ENCODE measurements around the gene NTM. TPM values are rescaled to one million over a fixed set of nuclear protein-coding genes. Genes with fewer than 3 reads are reported as not detected.

NTM gene
- total and polyA plus RNA-seq, 2 of the 8 experiments (the other 6 are each of a cell fraction or from before 2014, with no cell fraction given): 13.4 to 20.0 TPM

DNA sequence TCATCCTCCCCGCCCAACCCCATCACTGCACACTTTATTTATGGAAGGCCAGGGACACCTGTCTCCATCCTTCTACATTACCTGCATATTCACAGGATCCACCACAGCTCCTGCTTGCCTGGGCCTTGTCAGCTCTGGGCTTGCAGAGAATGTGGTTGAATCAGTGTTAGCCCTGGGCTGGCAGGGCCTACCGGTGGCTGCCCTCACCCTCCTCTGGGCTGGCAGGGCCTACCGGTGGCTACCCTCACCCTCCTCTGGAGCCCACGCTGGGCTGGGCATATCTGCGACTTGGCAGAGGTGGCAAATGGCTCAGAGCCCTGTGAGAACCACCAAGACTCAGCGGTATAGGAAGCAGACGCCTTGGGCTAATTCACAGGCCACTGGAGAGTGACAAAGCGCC is 300.9 kb downstream of the NTM start (continued):
- no peak for TF ChIP-seq CHD7 (IDR thresholded peaks at IDR 0.05; ENCODE audit: insufficient replicate concordance, low read length)
- no peak for TF ChIP-seq SP1 (IDR thresholded peaks at IDR 0.05; ENCODE audit: low read depth, low read length)
- TF ChIP-seq JUND (IDR thresholded peaks at IDR 0.05; ENCODE audit: low read length): no peak
- TF ChIP-seq POLR2AphosphoS5 (IDR thresholded peaks at IDR 0.05; ENCODE audit: low read depth, low read length): no peak
- no peak for TF ChIP-seq RFX5 (IDR thresholded peaks at IDR 0.05; ENCODE audit: borderline replicate concordance, low read depth, low read length)
- TF ChIP-seq YY1 (IDR thresholded peaks at IDR 0.05; ENCODE audit: low read depth, low read length): no peak
- no peak for TF ChIP-seq SRF (IDR thresholded peaks at IDR 0.05; ENCODE audit: low read depth, low read length)
- no peak for TF ChIP-seq RBBP5 (IDR thresholded peaks at IDR 0.05; ENCODE audit: borderline replicate concordance, low read depth, low read length)
